ENCODE data around the gene SOD1. TPM values are rescaled to one million over a fixed set of nuclear protein-coding genes. Genes with fewer than 3 reads are reported as not detected.

The SOD1 gene
- polyA plus RNA-seq, 1 donor from 2014 or later: 449 TPM

- Histone ChIP-seq H3F3A (ENCODE audit: insufficient read depth, low read length, poor library complexity, severe bottlenecking) (no peaks in the 10 kb centered on the region), H3K4me2 (ENCODE audit: low read length) (no peak overlapping the region), H3K79me2 (replicated peaks; ENCODE audit: insufficient read depth, low read length) (no peaks in the 10 kb centered on the region), H2AFZ (ENCODE audit: low read depth, low read length) (no peak overlapping the region), H3K9ac (ENCODE audit: low read length) (no peak overlapping the region), H3K36me3 (ENCODE audit: insufficient read depth, low read length) (no peaks in the 10 kb centered on the region), H3K4me3 (ENCODE audit: low read length) (no peak overlapping the region), H4K20me1 (ENCODE audit: insufficient read depth) (no peaks in the 10 kb centered on the region), H3K27me3 (ENCODE audit: insufficient read depth, low read depth, low read length) (no peaks in the 10 kb centered on the region), H3K9me3 (ENCODE audit: low read length) (no peaks in the 10 kb centered on the region), H3K9me2 (ENCODE audit: insufficient read depth, low read length) (no peaks in the 10 kb centered on the region), H3K27ac (ENCODE audit: low read length) (no peak overlapping the region)
- TF ChIP-seq MXI1 (conservative IDR thresholded peaks at IDR 0.05; ENCODE audit: poor library complexity, severe bottlenecking) (no peak), POLR2AphosphoS5 (IDR thresholded peaks at IDR 0.05) (no peak), SMC3 (conservative IDR thresholded peaks at IDR 0.05; ENCODE audit: poor library complexity) (no peak), RAD21 (conservative IDR thresholded peaks at IDR 0.05) (no peak), EP300 (conservative IDR thresholded peaks at IDR 0.05; ENCODE audit: poor library complexity, severe bottlenecking) (no peak), EZH2 (IDR thresholded peaks at IDR 0.05; ENCODE audit: borderline replicate concordance, insufficient read depth, low read length, poor library complexity, severe bottlenecking) (no peak), REST (IDR thresholded peaks at IDR 0.05; ENCODE audit: borderline replicate concordance) (no peak), CTCF (IDR thresholded peaks at IDR 0.05; ENCODE audit: poor library complexity, severe bottlenecking) (no peak), TAF1 (IDR thresholded peaks at IDR 0.05; ENCODE audit: low read depth) (no peak)
These were observed 24.5 kb upstream of the SOD1 start for GRCh38 chr21:31634993-31635392.

- no peak for TF ChIP-seq POLR2AphosphoS5 (IDR thresholded peaks at IDR 0.05)
- no peak for TF ChIP-seq MXI1 (conservative IDR thresholded peaks at IDR 0.05; ENCODE audit: poor library complexity, severe bottlenecking)
- TF ChIP-seq EZH2 (IDR thresholded peaks at IDR 0.05; ENCODE audit: borderline replicate concordance, insufficient read depth, low read length, poor library complexity, severe bottlenecking): no peak
- TF ChIP-seq REST (IDR thresholded peaks at IDR 0.05; ENCODE audit: borderline replicate concordance): no peak
- TF ChIP-seq CTCF (IDR thresholded peaks at IDR 0.05; ENCODE audit: poor library complexity, severe bottlenecking): no peak
- no peak for TF ChIP-seq SMC3 (conservative IDR thresholded peaks at IDR 0.05; ENCODE audit: poor library complexity)
- no peak for TF ChIP-seq TAF1 (IDR thresholded peaks at IDR 0.05; ENCODE audit: low read depth)
- no peak for TF ChIP-seq RAD21 (conservative IDR thresholded peaks at IDR 0.05)
- Histone ChIP-seq H3K4me3 (ENCODE audit: low read length) (no peak overlapping the region), H3K9me3 (ENCODE audit: low read length) (no peaks in the 10 kb centered on the region), H3K9ac (ENCODE audit: low read length) (no peak overlapping the region), H3K79me2 (replicated peaks; ENCODE audit: insufficient read depth, low read length) (no peaks in the 10 kb centered on the region), H2AFZ (ENCODE audit: low read depth, low read length) (no peak overlapping the region), H3K36me3 (ENCODE audit: insufficient read depth, low read length) (no peaks in the 10 kb centered on the region), H3F3A (ENCODE audit: insufficient read depth, low read length, poor library complexity, severe bottlenecking) (no peaks in the 10 kb centered on the region), H3K27me3 (ENCODE audit: insufficient read depth, low read depth, low read length) (no peaks in the 10 kb centered on the region), H3K27ac (ENCODE audit: low read length) (no peak overlapping the region), H4K20me1 (ENCODE audit: insufficient read depth) (no peaks in the 10 kb centered on the region), H3K4me2 (ENCODE audit: low read length) (no peak overlapping the region), H3K9me2 (ENCODE audit: insufficient read depth, low read length) (no peaks in the 10 kb centered on the region)
These were observed 22.6 kb upstream of the SOD1 start for GRCh38 chr21:31636874-31637273.
